HL-60 (cell line): ENCODE measurements around the gene ROCK2.
A peak's percentile ranks its signal among the peaks of the same experiment; 100 is the strongest.

Experiments
- DNase-seq, 2 experiments: peaks; one replicate each; pipeline ENCODE4 v3.0.0-alpha.2; 2010 to 2020; ENCODE audit warnings: low read depth in 1 of 2, low spot score in 1 of 2
- H3K27ac ChIP-seq: fragments of 250-450 bp; sonication (Bioruptor Pico); replicated peaks from 2 replicates; pipeline ENCODE4 v1.5.1; 2020; ENCODE audit warnings: mild to moderate bottlenecking, moderate library complexity
- H3K27me3 ChIP-seq: fragments of 250-450 bp; sonication (Bioruptor Pico); 2 replicates; pipeline ENCODE4 v1.5.1; 2021; ENCODE audit warnings: mild to moderate bottlenecking, moderate library complexity; ENCODE audit not compliant: insufficient read depth, poor library complexity, severe bottlenecking
- H3K4me3 ChIP-seq: replicated peaks from 2 replicates; pipeline ENCODE4 v1.5.1; 2011; ENCODE audit warnings: mild to moderate bottlenecking, control low read depth, low read length; ENCODE audit not compliant: insufficient read depth
- GABPA ChIP-seq: IDR thresholded peaks from 2 replicates; pipeline ENCODE4 v1.6.1; 2012; ENCODE audit warnings: low read depth
- POLR2AphosphoS5 ChIP-seq: IDR thresholded peaks from 2 replicates; pipeline ENCODE4 v1.6.1; 2012; ENCODE audit warnings: low read depth
- SPI1 ChIP-seq: IDR thresholded peaks from 2 replicates; pipeline ENCODE4 v1.6.1; 2012; ENCODE audit warnings: low read depth, mild to moderate bottlenecking, borderline replicate concordance
- TF ChIP-seq, protein P1 (sequence below): IDR thresholded peaks from one replicate; pipeline ENCODE4 v1.5.1; 2011; ENCODE audit warnings: low read length, control low read depth, inconsistent platforms; ENCODE audit not compliant: insufficient read depth
- TF ChIP-seq, protein P2 (sequence below): IDR thresholded peaks from 2 replicates; pipeline ENCODE4 v1.6.1; 2012; ENCODE audit warnings: low read depth; ENCODE audit not compliant: insufficient replicate concordance

ROCK2 gene

DNA sequence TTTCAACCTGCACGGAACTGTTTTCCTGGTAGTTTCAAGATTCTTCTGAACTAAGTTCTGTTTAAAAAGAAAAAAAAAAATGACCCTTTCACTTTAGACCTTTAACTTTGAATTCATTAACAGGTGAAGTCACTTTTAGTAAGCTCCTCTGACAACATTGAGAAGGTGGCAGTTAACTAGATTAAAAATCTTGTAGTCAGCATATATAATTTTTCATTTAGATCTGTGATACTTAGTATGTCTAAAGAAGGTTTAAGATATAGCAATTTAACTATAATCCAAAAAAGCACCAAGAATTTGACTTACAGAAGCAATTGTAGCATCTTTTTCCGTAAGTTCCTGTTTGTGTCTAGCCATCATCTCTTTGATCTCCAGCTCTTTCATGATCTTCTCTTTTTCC lies 143.8 kb downstream of the ROCK2 start:
- DNase-seq: no peak
- Histone ChIP-seq H3K27me3 (no peaks in the 10 kb centered on the region), H3K4me3 (no peak overlapping the region), H3K27ac (no peak overlapping the region)
- TF ChIP-seq, protein P1, sequence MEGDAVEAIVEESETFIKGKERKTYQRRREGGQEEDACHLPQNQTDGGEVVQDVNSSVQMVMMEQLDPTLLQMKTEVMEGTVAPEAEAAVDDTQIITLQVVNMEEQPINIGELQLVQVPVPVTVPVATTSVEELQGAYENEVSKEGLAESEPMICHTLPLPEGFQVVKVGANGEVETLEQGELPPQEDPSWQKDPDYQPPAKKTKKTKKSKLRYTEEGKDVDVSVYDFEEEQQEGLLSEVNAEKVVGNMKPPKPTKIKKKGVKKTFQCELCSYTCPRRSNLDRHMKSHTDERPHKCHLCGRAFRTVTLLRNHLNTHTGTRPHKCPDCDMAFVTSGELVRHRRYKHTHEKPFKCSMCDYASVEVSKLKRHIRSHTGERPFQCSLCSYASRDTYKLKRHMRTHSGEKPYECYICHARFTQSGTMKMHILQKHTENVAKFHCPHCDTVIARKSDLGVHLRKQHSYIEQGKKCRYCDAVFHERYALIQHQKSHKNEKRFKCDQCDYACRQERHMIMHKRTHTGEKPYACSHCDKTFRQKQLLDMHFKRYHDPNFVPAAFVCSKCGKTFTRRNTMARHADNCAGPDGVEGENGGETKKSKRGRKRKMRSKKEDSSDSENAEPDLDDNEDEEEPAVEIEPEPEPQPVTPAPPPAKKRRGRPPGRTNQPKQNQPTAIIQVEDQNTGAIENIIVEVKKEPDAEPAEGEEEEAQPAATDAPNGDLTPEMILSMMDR: no peak
- no peak for TF ChIP-seq SPI1
- TF ChIP-seq GABPA: no peak
- TF ChIP-seq, protein P2, sequence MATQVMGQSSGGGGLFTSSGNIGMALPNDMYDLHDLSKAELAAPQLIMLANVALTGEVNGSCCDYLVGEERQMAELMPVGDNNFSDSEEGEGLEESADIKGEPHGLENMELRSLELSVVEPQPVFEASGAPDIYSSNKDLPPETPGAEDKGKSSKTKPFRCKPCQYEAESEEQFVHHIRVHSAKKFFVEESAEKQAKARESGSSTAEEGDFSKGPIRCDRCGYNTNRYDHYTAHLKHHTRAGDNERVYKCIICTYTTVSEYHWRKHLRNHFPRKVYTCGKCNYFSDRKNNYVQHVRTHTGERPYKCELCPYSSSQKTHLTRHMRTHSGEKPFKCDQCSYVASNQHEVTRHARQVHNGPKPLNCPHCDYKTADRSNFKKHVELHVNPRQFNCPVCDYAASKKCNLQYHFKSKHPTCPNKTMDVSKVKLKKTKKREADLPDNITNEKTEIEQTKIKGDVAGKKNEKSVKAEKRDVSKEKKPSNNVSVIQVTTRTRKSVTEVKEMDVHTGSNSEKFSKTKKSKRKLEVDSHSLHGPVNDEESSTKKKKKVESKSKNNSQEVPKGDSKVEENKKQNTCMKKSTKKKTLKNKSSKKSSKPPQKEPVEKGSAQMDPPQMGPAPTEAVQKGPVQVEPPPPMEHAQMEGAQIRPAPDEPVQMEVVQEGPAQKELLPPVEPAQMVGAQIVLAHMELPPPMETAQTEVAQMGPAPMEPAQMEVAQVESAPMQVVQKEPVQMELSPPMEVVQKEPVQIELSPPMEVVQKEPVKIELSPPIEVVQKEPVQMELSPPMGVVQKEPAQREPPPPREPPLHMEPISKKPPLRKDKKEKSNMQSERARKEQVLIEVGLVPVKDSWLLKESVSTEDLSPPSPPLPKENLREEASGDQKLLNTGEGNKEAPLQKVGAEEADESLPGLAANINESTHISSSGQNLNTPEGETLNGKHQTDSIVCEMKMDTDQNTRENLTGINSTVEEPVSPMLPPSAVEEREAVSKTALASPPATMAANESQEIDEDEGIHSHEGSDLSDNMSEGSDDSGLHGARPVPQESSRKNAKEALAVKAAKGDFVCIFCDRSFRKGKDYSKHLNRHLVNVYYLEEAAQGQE: no peak
- no peak for TF ChIP-seq POLR2AphosphoS5

DNA sequence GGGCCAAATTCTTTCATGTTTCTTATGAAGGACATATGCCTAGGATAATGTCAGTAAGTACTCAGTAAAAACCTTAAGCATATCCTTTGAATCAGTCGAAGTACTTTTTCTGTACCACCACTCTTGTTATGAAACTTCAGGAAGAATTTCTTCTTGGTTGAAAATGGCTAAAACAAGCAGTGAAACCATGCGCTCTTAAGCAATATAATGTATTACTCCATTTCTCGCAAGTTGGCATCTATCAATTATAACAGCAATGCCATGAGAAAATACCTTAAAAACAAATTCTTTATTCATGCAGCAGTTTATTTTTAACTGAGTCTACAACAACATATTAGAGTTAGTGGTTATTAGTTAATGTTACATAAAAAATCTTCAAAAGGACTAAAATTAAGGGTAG lies 148.2 kb downstream of the ROCK2 start:
- H3K4me3 ChIP-seq: no peak overlapping the region
- TF ChIP-seq POLR2AphosphoS5: no peak
- no peak for TF ChIP-seq SPI1
- TF ChIP-seq, protein P2: no peak
- TF ChIP-seq, protein P1: no peak
- no peak for TF ChIP-seq GABPA
- H3K27ac ChIP-seq: no peak overlapping the region
- H3K27me3 ChIP-seq: no peaks in the 10 kb centered on the region
- no peak for DNase-seq

DNA sequence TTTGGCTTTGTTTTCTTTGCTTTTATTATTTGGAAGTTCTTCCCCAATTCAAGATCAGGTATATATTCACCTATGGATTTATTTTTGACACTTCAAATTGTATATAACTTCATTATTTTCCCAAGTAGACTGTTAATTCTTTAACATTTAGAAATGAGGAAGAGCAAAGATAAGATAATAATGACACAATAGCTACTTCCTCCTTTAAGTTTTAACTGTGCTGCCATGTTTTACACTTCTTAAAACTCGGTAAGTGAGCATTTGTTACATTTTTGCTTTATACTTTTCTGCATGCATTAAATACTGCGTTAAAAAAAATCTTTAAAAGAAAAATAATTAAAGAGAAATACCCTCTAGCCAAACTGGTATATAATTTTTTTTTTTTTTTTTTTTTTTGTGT lies 156.7 kb downstream of the ROCK2 start:
- H3K27me3 ChIP-seq: no peaks in the 10 kb centered on the region
- no peak for DNase-seq
- H3K27ac ChIP-seq: peak overlapping the region; percentile 12
- no peak overlapping the region for H3K4me3 ChIP-seq
- TF ChIP-seq POLR2AphosphoS5 (no peak), SPI1 (peak; percentile 95), GABPA (no peak)

DNA sequence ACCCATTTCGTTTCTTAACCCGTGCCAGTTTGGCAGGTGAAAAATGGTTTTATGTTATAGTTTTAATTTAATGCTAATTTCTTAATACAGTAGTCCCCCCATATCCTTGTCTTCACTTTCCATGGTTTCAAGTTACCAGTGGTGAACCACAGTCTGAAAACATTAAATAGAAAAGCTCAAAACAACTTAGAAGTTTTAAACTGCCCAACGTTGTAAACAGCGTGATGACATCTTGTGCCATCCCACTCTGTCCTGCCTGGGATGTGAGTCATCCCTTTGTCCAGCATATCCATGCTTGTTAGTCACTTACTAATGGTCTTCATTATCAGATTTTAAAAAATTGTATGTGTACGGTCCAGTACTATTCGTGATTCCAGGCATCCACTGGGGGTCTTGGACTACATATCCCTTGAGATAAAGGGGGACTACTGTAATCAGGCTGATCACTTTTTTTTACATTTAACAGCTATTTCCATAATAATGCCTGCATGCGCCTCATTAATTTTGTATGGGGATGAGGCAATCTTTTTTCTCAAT lies 157.3 kb downstream of the ROCK2 start:
- no peak overlapping the region for H3K4me3 ChIP-seq
- TF ChIP-seq GABPA (no peak), POLR2AphosphoS5 (no peak), SPI1 (no peak)
- TF ChIP-seq, protein P1: no peak
- TF ChIP-seq, protein P2: no peak
- no peaks in the 10 kb centered on the region for H3K27me3 ChIP-seq
- no peak for DNase-seq
- H3K27ac ChIP-seq: peak overlapping the region; percentile 12
